GM06990 (cell line): ENCODE data around the gene ZNF750.
"Not testable (repeated sequence)": the region's sequence is repeated elsewhere in the genome, so short reads cannot be mapped to it uniquely, and the experiment has no call there.

Experiments used
- DNase-seq: peaks from one replicate; pipeline ENCODE4 v3.0.0-alpha.2; 2011; ENCODE audit not compliant: insufficient read length; ENCODE audit errors: extremely low read depth
- H3K27me3 ChIP-seq: replicated peaks from 2 replicates; pipeline ENCODE4 v1.6.0; 2011; ENCODE audit warnings: low read length; ENCODE audit not compliant: control insufficient read depth, insufficient read depth
- H3K36me3 ChIP-seq: 2 replicates; pipeline ENCODE4 v1.5.1; 2011; ENCODE audit warnings: low read length; ENCODE audit not compliant: control insufficient read depth, insufficient read depth
- H3K4me3 ChIP-seq: replicated peaks from 2 replicates; pipeline ENCODE4 v1.5.1; 2011; ENCODE audit warnings: low read depth, mild to moderate bottlenecking, control low read depth, low read length
- TF ChIP-seq, protein P1 (sequence below): IDR thresholded peaks from 2 replicates; pipeline ENCODE4 v1.5.1; 2011; ENCODE audit warnings: low read length, control low read depth, mild to moderate bottlenecking, inconsistent platforms; ENCODE audit not compliant: insufficient read depth, poor library complexity, severe bottlenecking

ZNF750 gene

DNA sequence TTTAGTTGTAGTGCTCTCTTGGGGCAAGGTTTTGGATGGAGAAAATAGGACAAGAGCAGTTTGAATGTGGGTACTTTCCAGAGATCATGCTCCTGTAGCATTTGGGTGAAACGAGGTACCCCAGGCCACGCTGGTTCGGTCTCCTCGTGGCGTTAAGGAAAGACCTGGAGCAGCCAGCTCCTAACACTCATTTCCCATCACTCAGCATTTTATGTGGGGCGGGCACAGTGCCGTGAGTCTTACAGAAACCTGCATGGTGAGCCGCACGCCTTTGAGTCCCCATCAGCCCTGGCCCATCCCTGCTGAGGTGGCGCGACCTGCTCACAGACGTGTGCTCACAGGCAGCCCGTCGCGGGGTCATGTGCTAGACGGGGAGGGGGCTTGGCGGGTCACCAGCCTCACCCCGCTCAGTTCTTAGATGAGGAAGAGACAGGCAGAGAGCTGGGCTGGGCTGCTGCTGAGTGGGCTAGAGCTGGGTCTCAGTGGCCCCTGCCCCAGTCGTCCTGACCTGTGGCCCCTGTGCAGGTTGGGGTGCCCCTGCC, 50.7 kb downstream of the ZNF750 start:
- H3K36me3 ChIP-seq, result no peaks in the 10 kb centered on the region; the same call in 1 of the 2 replicates
- no peak overlapping the region for H3K4me3 ChIP-seq
- H3K27me3 ChIP-seq, result no peaks in the 10 kb centered on the region
- DNase-seq, result no peak
- TF ChIP-seq, protein P1, sequence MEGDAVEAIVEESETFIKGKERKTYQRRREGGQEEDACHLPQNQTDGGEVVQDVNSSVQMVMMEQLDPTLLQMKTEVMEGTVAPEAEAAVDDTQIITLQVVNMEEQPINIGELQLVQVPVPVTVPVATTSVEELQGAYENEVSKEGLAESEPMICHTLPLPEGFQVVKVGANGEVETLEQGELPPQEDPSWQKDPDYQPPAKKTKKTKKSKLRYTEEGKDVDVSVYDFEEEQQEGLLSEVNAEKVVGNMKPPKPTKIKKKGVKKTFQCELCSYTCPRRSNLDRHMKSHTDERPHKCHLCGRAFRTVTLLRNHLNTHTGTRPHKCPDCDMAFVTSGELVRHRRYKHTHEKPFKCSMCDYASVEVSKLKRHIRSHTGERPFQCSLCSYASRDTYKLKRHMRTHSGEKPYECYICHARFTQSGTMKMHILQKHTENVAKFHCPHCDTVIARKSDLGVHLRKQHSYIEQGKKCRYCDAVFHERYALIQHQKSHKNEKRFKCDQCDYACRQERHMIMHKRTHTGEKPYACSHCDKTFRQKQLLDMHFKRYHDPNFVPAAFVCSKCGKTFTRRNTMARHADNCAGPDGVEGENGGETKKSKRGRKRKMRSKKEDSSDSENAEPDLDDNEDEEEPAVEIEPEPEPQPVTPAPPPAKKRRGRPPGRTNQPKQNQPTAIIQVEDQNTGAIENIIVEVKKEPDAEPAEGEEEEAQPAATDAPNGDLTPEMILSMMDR, result no peak

DNA sequence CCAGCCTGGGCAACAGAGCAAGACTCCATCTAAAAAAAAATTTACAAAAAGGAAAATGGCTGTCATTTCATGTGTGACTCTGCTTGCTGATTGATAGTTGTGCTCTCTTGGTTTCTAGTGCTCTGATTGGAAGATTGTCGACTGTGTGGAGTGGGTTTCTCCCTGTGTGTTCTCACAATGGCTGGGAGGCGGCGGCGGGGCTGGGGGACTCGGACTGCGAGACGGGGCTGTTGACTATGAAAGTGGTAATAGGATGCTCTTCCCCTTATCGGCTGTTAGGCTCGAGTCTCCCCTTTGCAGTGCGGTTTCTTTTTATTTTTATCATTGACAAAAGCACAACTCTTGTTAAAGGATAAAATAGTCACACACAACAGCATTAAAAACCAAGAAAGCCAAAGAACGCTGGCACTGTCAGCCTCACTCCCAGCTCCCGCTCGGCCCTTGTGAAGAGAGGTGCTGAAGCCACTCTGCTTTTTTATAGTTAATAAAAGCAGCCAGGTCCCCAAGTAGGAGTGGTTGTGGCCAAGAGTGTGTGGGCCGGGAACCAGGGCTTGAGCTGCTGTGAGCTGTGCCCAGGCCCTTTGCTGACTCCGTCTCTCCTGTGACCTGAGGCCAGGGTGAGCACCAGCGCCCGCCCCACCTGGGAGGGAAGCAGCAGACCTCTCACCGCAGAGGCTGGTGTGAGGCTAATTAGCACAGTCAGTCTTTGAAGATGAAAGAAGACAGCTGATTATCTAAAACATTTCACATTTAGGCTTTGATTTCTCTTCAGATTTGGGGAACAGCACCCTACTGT, 51.4 kb downstream of the ZNF750 start:
- TF ChIP-seq, protein P1, result no peak
- no peaks in the 10 kb centered on the region for H3K27me3 ChIP-seq
- no peak overlapping the region for H3K4me3 ChIP-seq

DNA sequence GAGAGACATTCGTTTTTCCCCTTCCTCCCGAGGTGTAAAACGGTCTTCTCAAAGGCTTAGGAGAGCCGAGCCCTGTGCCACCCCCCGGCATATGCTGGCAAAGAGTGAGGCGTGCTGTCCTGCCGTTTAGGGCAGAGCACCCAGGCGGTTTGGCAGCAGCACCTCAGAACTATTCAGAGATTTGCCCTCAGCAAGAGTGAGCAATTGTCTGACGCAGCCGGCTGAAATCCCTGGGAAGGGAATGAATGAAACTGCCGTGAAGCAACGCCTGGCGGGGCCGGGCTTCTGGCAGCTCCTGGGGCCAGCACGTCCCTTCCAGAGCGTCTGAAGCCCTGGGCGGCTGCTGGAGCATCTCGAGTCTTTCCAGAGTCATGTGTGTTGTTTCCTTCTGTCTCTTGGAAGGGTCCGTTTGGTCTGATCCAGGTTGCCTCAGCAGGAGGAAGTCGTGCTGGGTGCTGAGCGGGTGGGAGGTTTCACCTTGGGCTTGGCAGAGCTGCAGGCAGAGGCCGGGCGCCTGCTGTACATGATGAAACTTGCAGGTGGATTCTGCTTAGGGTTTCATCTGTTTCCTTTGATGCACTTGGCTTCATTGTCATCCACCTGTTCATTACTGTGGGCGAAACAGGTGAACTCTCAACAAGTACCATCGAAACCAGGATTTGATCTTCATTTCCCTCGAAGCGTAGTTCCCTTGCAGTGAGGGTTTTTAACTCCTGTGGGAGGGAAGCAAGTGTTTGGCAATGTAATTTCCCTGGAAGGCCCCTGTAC, 52.6 kb downstream of the ZNF750 start:
- TF ChIP-seq, protein P1, result no peak
- no peak overlapping the region for H3K4me3 ChIP-seq
- H3K36me3 ChIP-seq, result peaks cover 4% of the 10 kb centered on the region
- no peaks in the 10 kb centered on the region for H3K27me3 ChIP-seq
- no peak for DNase-seq

More for the DNA sequence above, 51.4 kb downstream of the ZNF750 start:
- H3K36me3 ChIP-seq, result no peaks in the 10 kb centered on the region; the same call in 1 of the 2 replicates
- no peak for DNase-seq

DNA sequence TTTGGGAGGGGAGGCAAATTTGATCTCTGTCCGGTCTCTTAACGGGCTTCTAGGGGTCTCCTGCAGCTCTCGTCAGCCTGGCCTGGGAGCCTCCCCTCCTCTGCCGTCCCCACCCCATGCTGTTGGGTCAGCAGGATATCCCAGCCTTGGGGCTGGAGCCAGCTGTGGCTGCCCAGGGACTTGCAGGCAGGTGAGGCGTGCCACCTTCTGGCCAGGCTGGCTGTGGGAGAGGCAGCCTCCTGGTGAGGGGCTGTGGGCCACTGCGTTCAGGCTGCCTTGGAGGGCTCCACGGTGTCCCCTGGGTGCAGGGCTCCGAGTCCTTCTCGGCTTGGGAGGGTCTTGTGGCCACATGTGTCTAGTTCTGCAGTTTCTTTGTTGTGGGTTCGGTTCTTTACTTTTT, 53.4 kb downstream of the ZNF750 start:
- TF ChIP-seq, protein P1, result no peak
- Histone ChIP-seq H3K4me3 (no peak overlapping the region), H3K36me3 (peaks cover 6% of the 10 kb centered on the region), H3K27me3 (no peaks in the 10 kb centered on the region)
- no peak for DNase-seq

DNA sequence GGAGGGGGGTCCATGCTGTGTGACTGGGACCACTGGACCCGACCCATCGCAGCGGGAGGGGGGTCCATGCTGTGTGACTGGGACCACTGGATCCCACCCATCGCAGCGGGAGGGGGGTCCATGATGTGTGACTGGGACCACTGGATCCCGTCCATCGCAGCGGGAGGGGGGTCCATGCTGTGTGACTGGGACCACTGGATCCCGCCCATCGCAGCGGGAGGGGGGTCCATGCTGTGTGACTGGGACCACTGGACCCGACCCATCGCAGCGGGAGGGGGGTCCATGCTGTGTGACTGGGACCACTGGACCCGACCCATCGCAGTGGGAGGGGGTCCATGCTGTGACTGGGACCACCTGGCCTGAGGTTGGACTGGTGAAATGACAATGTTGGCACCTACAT, 54.2 kb downstream of the ZNF750 start:
- not testable (repeated sequence) for DNase-seq, H3K27me3 ChIP-seq, H3K36me3 ChIP-seq, H3K4me3 ChIP-seq

DNA sequence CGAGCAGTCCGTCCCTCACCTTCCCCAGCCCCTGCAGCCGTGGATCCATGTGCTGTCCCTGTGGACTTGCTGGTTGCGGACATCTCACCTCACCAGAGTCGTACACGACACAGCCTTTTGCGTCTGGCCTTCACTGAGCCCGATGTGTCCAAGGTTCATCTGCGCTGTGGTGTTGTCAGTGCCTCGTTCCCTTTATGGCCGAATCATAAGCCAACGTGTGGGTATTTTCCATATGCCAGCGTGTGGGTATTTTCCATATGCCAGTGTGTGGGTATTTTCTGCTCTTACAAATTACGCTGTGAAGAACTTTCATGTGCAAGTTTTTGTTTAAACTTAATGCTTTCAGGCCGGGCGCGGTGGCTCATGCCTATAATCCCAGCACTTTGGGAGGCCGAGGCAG, 56.3 kb downstream of the ZNF750 start:
- no peak overlapping the region for H3K4me3 ChIP-seq

More for the DNA sequence above, 56.3 kb downstream of the ZNF750 start:
- TF ChIP-seq, protein P1, result no peak
- DNase-seq, result no peak
- H3K27me3 ChIP-seq, result no peaks in the 10 kb centered on the region
- H3K36me3 ChIP-seq, result peaks cover 7% of the 10 kb centered on the region
